DMS79 (cell line): Measurements from ENCODE around the gene C2orf80.
"Not testable (repeated sequence)": the region's sequence is repeated elsewhere in the genome, so short reads cannot be mapped to it uniquely, and the experiment has no call there.

Source experiments
- DNase-seq: peaks from one replicate; lab custom pipeline; 2025; lab: John Stamatoyannopoulos, UW

The C2orf80 gene

DNA sequence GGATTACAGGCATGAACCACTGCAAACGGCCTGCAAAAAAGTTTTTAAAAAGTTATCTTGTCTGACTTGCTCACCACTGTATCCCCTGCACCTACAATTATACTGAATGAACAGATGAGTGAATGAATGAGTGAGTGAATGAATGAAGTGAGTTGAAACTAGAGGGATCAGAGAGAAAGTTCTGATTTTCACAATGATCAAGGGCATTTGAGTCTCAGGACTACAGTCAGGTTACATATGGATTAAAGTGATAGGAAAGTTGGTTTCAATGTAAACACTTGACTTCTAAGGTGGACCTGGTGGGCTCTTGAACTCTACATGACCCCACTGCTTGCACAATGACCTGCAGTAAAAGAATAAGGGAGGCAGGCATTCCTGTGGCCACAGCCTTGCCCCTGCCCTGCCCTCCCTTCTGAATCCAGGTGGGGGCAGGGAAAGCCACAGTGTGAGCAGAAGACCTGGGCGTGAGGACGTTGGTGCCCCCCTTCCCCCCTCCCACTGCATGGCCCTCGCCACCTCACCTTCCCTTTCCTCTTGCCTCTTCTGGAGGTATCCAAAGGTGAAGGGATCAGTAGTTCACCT, 10.7 kb downstream of the C2orf80 start:
- DNase-seq: peak; percentile 1

DNA sequence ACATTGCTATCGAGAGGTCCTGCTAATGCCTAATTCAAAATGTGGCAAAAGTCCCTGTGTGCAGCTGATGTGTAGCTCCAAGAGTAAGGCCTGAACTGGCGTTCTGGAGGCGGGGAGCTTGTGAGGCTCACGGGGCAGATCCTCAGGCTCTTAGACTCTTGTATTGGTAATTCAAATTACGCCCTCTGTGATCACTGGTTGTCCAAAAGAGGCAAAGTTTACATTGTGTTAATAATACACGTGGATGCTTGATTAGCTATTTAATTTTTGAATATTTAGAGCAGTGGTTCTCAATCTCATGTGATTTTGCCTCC, 14.0 kb downstream of the C2orf80 start:
- no peak for DNase-seq

DNA sequence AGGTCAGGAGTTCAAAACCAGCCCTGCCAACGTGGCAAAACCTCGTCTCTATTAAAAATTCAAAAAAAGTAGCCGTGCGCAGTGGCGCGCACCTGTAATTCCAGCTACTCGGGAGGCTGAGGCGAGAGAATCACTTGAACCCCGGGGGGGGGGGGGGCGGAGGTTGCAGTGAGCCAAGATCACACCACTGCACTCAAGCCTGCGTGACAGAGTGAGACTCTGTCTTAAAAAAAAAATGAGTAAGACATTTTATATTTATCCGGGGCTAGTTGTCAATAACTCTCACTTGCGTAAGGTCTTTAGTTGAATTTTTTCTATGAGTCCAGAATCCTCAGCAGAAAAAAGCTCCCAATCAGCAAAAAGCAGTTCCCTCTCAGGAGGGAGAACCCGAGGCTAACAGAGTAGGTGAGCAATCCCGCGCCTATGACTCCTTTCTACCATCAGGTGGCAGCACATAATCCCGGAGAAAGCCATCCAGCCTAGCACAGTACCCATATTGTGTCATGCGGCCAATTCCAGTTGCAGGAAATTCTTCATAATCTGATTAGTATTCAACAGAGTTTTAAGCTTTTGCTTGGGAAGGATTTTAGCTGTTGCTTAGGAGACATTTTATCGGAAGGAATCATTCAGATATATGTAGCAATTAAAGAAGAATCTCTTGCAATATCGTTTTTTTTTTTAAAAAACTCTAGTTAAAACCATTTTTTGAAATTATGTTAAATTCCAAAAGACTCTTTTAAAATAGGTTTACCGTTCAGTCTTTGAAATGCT, 14.6 kb downstream of the C2orf80 start:
- DNase-seq: peak; percentile 67

DNA sequence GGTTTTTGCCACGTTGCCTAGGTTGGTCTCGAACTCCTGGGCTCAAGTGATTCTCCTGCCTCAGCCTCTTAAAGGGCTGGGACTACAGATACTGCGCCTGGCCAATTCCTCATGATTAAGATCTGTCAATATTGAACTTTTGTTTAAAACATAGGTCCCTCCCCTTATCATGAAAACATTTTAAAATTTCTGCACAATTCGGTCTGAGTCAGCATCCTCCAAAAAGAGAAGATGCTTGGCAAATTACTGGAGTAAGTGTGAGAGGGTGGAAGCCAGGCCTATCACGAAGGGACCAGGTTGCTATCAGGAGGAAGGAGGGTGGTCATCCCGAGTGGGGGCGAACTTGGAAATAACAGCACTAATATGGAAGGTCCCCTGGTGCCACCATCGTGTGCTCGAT, 15.7 kb downstream of the C2orf80 start:
- no peak for DNase-seq

DNA sequence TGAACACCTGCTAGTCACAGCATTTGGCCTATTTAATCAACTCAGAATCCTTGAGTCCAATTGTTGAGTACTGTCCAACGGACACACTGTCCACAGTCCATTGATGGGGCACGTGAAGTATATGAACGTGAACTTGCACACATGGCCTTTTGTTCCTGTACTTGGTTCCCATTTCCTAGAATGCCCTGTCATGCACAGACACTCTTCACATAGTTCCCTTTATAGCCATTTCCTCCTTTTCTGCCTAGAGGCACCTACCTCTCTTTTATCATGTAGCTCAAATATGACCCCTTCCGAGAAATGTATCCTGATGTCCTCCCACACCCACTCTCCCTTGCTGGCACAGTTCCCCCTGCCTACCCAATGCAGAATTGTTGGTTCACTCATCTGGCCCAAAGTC, 17.7 kb downstream of the C2orf80 start:
- no peak for DNase-seq

DNA sequence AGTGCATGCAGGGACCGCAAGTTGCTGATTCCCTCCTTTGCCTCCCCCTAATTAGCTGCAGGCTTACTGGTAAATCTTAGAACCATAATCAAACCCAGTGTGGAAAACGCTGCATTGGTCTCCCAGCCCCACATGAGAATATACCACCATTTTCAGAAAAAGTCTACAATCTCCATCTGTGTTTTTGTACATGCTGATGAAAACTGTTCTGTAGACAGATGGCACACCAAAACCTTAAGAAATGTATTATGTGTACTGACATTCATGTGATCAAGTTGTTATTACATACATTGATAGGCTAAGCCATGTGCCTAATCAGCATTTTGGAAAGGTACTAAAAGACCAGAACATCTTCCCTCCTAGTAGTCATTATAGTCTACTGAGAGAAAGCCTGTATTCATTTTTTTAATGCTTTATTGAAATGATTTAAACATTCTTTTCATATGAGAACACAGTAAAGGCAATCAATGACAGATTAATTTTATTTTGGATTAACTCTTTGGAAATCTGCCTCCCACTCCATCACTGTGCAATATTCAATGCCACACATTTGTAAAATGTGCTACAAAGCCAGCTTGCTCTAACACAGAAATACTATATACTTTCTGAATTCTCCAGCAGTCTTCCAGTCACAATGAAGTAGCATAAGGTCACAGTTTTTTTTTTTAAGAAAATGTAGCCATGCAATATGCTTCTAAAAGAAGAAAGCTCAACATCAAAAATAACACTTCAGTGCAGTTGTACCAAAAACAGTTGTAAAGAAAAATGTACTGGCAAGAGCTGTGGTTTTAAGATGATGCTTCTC, 24.7 kb downstream of the C2orf80 start:
- DNase-seq: no peak

DNA sequence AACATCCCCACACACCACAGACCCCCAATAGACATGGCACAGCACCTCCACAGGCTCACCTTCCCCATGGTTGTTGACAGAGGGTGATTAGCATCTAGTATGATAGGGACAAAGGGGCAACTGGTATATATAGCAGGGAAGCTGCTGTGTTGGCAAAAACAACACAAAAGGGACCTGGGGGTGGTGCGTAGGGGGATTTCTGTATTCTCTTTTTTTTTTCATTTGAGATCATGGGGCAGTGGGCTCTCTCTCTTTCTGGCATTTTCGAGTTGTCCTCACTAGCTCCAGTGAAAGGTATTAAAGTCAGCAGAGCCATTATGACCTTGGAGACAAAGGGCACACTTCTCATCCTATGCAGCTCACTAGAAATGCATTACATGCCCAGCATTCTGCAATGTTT, 26.3 kb downstream of the C2orf80 start, which contains the start of gene CRYGA:
TSS of gene CRYGA (minus strand) at position 101 of the 400 bp plus-strand sequence. CDS start at position 68, 33 bp downstream.
- DNase-seq: no peak

DNA sequence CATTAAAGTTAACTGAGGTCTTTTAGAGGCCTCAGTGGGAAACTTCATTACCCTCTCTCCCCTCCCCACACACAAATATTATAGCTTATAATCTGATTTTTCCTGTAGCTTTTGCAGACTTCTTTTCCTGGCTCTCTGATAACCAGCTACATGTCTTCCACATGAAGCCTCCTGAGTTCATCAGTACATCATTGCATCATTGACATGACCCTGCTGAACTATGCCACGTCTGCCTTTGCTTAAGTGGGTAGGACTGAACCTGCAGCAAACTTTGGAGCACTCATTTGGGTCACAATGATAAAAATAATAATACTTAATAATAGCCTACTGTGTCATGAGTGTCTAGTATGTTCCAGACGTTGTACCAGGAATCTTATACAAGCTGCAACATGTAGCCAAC, 33.4 kb downstream of the C2orf80 start:
- no peak for DNase-seq

DNA sequence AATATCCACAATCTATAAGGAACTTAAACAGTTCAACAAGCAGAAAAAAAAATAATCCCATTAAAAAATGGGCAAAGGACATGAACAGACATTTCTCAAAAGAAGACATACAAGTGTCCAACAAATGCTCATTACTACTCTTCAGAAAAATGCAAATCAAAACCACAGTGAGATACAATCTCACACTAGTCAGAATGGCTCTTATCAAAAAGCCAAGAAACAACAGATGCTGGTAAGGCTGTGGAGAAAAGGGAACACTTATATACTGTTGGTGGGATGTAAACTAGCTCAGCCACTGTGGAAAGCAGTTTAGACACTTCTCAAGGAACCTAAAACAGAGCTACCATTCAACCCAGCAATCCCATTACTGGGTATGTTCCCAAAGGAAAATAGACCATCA, 36.7 kb downstream of the C2orf80 start:
- DNase-seq: no peak

DNA sequence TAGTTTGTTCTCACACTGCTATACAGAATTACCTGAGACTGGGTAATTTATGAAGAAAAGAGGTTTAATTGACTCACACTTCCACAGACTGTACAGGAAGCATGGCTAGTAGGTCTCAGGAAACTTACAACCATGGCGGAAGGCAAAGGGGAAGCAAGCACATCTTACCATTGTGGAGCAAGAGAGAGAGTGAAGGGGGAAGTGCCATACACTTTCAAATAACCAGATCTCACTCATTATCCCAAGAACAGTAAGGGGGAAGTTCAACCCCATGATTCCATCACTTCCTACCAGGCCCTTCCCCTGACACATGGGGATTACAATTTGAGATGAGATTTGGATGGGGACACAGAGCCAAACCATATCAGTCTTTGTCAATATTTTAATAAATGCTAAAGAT, 38.9 kb downstream of the C2orf80 start:
- DNase-seq: no peak

DNA sequence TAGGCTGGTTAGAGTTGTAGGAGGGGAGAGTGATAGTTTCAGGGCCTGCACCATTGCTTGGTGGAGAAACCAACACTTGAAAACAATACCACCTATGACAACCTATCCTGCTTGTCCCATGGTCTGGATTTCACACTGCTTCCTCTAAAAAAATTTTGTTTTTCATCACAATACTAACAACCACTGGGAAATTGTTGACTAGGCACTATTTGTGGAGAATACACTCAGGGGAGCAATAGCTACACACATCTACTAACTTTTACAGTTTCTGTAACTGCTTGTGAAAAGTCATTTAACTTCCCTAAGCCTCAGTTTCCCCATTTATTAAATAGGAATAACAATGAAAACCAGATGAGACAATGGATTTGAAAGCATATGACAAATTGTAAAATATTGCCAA, 39.7 kb downstream of the C2orf80 start:
- no peak for DNase-seq

DNA sequence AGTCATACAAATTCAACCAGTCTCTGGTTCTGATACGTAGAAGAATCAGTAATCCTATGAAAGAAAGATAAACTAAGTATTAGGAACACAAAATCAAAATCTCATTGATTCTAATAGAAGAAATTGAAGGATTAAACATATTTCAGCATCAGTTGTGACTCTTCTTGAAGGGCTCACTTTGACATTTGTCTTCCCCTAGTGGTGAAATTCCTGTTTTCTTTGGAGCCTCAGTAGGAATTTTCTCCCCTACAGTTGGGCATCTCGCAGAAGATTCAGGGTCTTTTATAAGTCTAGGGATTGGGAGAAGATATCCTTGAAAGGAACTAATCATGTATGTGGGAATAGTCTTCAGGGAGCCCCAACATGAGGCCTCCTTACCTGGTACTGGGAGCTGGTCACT, 41.0 kb downstream of the C2orf80 start:
- DNase-seq: no peak

DNA sequence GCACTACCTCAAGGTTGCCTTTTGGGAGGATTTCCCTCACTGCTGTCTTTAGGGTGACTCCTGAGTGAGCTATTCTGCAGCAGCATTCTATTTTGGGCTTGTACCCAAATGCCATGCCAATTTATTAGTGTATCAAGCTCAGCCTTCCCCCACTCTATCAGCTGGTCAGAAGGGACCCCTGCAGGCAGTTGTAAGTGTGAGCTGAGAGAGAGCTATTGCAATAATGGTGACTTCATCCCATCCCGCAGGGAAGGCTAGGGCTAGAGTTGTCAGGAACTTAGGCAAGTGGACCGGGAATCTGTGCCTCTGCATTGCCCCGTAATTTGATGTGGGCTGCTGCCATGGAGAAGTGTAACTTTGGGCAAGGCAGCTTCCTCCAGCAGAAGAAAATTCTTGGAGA, 42.1 kb downstream of the C2orf80 start:
- DNase-seq: no peak

DNA sequence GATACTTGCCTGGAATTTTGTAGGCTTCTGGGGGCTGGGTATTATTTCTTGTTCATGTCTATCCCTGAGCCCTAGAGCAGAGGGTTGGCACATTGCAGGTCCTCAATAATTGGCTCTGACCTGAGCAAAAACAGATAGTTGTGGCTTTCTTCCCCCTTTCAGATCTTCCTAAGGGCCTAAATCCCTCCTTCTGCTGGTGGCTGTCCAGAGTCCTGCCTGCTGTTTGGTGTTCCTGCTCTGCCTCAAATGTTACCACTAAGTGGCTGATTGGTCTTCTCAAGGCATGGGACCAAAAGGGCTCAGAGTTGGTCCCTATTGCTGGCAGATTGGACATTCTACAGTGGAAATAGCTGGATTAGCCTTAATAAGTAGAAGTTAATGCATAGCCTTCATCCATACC, 42.8 kb downstream of the C2orf80 start:
- no peak for DNase-seq

DNA sequence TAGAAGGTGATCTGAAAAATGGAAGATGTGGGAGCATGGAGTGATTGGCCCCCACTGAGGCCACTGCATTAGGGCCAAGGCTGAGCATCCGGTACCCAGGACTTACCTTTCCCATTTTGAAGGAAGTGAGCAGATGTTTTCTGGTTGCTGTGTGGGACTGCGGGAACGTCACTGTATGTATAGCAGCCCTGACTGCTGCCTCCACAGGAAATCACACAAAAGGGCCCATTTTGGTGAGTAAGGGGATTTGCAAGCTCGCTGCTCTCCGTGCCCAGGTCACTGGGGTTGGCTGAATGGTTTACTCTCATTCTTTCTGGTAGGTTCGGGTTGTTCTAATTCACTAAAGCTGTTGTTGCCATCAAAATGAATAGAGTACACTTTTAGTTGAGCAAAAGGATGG, 43.8 kb downstream of the C2orf80 start, which contains the start of gene CRYGB:
TSS of gene CRYGB (minus strand) at position 153 of the 400 bp plus-strand sequence. CDS start at position 115, 38 bp downstream.
- no peak for DNase-seq

DNA sequence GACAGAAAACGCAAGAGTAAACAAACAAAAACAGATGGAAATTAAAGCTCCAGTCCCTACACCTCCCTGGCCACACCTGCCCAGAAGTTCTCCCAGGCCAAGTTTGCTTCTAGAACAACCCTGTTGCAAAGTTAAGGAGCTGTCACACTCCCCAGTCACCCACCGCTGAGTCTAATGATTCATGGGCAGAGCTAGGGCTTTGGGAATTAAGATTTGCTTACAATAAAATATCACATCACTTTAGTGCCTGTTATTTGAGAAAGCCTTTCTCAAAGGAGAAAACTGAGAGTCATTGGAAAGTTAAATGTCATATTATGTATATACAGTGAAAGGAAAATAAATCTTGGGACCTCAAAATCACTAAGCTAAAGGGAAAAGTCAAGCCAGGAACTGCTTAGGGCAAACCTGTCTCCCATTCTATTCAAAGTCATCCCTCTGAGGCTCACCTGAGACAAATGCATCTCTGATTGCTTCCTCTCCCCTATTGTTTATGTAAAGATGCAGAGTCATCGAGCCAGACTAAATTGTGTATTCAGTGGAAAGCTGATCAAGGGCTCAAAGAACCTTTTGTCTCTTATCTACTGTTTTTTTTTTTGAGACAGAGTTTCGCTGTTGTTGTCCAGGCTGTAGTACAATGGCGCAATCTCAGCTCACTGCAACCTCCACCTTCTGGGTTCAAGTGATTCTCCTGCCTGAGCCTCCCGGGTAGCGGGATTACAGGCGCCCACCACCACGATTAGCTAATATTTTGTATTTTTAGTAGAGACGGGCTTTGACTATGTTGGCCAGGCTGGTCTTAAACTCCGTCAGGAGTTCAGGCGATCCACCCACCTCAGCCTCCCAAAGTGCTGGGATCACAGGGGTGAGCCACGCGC, 46.7 kb downstream of the C2orf80 start:
- DNase-seq: peak; percentile 6

DNA sequence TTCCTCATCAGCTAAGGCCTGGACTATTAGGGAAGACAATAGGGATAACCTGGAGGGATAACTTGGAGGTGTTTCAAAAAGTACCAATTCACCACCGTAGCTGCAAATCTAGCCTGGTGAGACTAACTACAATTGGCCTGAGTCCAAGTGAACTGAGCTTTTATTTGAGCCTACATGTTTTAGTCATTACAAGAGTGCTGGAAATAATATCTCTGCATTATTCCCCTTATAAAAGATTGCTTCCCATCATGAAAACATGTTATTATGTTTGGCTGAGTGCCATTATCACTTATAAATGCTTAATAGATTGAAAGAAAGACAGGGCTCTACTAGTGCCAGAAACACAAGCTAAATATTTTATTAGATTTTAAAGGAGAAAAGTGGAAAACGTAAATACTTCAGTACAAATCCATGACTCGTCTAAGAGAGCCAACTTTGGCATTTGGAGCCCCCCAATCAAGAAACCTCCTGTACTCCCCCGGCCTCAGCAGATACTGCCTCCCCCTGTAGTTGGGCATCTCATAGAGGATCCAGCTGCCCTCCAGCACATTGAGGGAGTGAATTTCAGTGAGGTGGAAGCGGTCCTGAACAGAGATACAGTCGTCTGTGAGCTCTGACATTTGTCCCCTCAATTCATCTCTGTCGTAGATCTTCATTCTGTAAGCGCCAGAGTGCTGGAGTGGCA, 47.4 kb downstream of the C2orf80 start:
- peak; percentile 42 for DNase-seq

DNA sequence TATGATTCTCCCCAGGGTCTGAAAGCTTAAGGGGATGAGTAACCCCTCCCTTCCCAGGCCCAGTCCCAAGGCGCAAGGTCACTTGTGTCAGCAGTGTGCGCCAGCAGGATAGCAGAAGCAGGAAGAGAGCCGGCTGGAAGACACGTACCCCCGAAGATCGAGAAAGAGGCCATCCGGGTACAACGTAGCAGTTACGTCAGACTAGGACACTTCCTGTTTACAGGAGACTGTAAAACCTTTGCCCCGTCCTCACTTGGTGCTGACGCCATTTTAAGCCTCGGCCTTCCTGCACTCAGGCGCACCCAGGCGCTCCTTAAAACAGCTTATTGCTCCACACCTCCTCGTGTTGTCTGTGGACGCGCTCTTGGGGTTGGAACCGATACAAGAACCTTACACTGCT, 50.4 kb downstream of the C2orf80 start:
- no peak for DNase-seq

DNA sequence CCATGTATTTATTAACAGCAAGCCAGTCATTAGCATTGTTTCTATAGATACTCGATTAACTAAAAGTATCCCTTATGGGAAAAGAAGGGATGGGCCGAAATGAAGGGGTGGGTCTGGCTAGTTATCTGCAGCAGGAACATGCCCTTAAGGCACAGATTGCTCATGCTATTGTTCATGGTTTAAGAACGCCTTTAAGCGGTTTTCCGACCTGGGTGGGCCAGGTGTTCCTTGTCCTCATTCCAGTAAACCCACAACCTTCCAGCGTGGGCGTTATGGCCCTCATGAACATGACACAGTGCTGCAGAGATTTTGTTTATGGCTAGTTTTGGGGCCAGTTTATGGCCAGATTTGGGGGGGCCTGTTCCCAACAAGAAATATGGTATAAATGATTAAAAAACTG, 51.5 kb downstream of the C2orf80 start:
- not testable (repeated sequence) for DNase-seq

DNA sequence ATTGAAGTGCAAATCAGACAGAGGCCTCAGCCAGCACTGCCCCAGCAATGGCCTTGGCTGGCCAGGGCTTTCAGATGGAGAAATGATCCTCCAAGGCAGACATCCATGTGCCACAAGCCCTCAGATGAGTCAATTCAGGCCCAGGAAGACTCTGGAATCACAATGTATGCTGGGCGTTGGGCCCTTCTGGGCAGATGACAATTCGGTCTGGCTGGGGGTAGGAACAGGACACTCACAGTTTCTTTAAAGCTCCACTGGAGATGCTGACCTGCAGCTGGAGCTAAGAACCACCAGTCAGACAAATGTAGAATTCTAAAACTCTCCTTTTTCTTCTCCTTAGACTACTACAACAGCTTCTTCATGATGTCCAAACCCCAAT, 53.1 kb downstream of the C2orf80 start:
- DNase-seq: no peak
